Measurements from ENCODE around the gene EID2B. TPM values are rescaled to one million over a fixed set of nuclear protein-coding genes. Genes with fewer than 3 reads are reported as not detected.

Gene EID2B
- 24.1 TPM for total RNA-seq

DNA sequence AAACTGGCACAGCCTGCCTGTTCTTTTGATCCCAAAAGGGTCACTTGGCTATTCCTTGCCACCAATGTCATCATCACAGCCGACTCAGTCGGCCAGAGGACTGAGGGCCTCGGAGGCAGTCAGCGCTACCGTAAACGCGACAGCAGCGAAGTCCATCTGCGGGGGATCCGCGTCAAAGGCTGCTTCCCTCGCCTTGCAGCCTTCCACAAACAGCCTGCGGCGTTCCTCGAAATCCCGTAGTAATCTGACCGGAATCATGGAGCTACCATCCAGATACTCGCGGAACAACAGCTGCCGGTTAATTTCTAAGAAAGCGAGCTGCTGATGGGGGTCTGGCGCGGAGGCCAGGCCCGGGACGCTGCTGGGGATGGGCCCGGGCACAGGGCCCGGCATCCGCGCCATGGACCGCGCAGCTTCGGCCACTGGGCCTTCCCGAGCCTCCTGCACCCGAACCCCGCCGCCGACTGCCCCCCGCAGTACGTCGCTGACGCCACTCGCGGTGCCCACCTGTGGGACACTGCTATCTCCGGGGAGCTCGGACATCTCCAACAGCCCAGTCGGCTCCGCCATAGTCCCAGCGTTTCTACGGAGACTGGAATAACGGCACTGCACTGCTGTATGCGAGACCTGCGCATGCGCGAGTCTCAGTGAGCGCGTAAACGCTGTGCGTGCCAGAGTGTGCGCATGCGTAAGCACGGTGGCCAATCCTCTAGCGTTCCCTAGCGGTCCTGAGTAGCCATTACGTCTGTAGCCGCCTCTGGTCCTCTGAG is at the start of gene EID2B:
Gene EID2B, minus strand, starts transcription at position 620 of the 770 bp plus-strand sequence. Its CDS starts 50 bp downstream, at position 570.
- FAIRE-seq (no peak), DNase-seq (ENCODE audit: low spot score in 2 of 2) (peak; percentile 91 to 92)

DNA sequence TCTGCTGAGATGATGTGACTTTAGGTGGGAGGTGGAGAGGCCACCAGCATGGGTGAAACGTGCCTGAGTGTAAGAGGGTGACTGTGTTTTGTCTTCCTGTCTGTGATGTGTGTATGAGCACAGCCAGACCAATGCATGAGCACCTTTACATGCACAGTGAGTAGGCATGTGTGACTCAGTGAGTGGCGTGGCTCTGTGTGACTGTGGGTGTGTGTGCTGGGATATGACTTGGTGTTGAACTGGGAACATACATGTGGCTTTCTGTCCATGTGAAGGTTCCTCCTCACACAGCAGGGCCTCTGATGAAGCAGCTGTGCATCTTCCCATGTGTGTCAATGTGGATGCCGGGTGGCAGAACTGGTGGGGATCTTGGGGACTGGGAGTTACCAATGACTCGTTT is 49.8 kb upstream of the EID2B start:
- DNase-seq (ENCODE audit: low spot score in 2 of 2) (no peak), FAIRE-seq (no peak)

DNA sequence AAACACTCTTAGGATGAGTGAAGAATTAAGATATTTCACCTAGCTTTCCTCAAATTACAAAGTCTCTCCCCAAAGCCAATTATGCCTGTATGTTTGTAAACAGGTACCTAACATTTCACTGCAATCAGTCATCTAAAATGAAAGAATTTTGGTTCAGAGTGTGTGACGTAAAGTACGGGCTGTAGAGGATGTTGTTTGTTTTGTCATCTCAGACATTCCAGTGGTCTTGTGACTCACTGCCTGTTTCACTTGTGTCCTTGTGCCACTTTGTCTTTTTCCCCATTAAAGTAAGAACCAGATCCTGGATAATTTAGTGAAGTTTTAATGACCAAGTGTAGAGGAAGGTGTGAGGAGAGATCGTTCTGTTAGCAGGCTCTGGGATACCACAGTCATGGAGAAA is 36.0 kb upstream of the EID2B start:
- FAIRE-seq (no peak), DNase-seq (ENCODE audit: low spot score in 2 of 2) (no peak)

- FAIRE-seq (no peak), DNase-seq (ENCODE audit: low spot score in 2 of 2) (no peak)
These were observed 33.4 kb upstream of the EID2B start for GRCh38 chr19:39566064-39566463.

DNA sequence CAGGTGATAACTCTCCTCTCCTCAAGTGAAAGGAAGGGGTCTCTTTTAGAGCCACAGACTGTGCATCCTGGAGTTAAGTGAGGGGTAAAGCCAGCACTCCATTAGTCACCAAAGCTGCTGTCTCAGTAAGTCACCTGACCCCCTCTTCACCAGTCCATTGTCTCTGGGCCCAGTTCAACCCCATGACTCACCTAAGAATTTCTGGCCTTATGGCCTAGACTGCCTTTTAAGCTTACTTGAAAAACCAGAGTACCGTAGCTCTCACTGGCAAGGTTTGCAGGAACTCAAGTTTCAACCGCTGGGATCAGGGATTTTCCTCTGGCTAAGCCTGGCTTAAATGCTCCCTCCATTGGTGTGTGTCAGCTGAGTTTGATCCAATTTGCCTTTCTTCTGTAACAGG is 30.8 kb upstream of the EID2B start:
- FAIRE-seq = no peak
- no peak for DNase-seq (ENCODE audit: low spot score in 2 of 2)

DNA sequence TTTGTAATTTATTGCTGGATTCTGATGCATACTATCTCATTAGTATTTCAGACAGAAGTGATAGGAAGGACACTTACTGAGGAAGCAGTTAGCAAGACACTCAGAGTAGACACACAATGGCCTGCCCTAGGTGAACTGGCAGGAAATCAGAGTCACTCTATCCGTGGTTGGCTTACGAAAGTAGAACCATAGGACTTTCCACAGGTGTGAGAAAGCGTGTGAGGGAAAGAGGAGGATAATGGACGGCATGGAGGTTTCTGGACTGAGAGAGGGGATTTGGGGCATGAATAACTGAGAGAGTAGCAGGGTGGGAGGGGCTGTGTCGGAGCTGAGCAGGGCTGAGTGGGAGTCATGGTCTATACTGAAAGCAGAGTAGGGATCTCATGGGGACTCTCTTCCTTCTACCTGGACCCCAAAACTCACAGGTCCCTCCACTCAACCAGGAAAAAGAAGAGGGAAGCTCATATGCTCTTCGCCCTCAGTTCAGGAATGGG is 26.0 kb upstream of the EID2B start:
- DNase-seq (ENCODE audit: low spot score in 2 of 2) (no peak), FAIRE-seq (no peak)

DNA sequence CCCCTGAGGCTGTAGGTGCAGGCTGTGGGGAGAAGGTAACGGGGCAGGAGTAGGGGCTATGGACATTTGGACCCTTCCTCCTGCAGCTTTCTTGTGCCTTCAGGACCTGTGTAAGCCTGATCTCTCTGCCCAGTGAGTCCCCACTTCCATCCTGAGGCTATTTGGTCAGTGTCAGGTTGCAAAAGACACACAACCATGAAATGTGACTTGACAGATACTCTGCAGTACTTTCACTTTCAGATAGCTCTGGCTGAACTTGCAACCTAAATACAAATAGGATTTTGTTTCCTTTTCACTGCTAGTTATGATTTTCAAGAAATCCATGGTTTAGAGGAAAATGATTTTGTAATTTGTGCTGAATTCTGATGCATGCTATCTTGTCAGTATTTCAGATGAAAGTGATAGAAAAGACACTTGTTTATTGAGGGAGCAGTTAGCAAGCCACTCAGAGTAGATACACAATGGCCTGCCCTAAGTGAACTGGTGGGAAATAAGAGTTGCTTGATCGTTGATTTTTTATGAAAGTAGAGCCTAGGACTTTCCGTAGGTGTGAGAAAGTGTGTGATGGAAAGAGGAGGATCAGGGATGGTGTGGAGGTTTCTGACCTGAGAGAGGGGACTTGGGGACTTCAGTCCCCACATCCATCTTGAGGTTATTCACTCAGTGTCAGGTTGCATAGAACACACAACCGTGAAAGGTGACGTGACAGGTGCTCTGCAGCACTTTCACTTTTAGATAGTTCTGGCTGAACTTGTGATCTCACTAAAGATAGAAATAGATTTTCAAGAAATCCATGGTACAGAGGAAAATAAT is 25.4 kb upstream of the EID2B start:
- DNase-seq (ENCODE audit: low spot score in 2 of 2) (no peak), FAIRE-seq (no peak)

DNA sequence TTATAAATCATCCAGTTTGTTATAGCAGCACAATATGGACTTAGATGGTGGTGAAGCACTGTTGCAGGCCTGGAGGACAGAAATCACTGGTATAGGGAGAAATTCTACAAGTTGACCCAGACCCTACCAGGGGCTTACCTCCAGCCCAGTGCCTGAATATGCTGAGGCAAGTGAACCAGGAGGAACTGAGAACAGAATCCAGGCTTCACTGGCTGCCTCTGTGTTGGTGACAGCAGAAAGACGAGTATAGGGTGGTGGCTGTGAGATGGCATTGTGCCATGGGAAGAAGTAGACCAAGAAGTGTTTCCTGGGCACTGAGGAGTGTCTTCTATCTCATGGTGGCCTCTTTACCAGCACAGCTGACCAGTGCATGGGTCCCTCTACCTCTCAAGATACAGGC is 23.2 kb upstream of the EID2B start:
- no peak for DNase-seq (ENCODE audit: low spot score in 2 of 2)
- no peak for FAIRE-seq

DNA sequence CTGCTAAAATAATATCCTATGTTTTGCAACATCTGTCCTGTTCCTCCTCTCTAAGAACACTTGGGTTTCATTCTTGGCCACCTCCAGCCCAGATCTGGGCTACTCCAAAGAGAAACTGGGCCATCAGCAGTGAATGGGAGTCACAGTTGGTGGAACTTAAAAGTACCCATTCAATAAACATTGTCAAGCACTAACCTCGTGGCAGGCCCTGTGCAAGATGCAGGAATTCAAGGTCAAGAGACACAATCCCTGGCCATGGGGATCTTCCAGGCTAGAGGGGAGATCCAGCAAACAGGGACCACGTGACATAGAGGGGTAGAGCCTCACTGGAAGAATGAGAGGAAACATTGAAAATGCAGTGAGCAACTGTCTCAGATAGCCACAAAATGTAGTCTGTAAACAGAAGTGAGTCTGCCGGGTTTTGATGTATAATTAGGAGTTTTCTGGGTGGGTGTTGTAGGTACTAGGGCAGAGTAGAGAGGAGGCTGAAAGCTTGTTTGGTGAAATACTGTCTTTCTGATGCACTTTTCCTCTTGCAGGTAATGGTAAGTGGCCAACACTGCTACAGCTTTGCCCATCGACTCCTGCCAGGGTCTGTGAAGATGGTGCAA is 22.2 kb upstream of the EID2B start:
- no peak for FAIRE-seq
- no peak for DNase-seq (ENCODE audit: low spot score in 2 of 2)

- DNase-seq (ENCODE audit: low spot score in 2 of 2) = no peak
- FAIRE-seq = no peak
These were observed 20.5 kb upstream of the EID2B start for GRCh38 chr19:39553082-39553652.

GRCh38 chr19:39550197-39550596 is 17.5 kb upstream of the EID2B start:
- no peak for FAIRE-seq

DNA sequence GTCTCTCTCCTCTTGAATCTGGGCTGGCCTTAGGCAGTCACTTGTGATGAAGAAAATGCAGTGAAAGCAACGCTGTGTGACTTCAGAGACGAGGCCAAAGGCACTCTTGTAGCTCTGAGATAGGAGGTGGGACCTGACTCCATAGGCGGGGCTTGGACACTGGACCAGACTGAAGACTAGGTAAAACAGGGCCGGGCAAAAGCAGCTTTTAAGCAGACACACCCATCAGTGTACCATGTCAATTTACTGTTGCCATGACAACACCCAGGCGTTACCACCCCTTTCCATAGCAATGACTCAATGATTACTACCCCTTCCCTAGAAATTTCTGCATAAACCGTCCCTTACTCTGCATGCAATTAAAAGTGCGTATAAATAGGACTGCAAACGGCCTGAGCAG is 13.9 kb upstream of the EID2B start:
- DNase-seq (ENCODE audit: low spot score in 2 of 2) = no peak
- FAIRE-seq = no peak

More at GRCh38 chr19:39550197-39550596, 17.5 kb upstream of the EID2B start:
- no peak for DNase-seq (ENCODE audit: low spot score in 2 of 2)

DNA sequence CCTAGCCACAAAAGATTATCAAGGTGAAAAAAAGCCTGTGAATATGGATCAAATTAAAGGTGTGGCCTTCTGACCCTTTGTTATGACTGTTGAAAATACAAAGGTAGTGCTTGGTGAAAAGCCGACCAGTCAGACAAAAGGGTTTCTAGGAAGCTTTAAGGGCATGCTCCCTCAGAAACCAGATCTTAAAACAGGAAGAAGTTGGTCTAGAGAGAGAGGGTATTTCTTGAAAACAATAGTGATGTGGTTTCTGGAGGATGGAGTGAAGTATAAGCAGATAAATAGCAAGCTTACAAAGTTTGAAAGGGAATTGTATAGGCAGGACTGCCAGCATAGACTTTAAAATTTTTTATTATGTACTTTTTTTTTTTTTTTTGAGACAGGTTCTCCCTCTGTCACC is 12.3 kb upstream of the EID2B start:
- FAIRE-seq (no peak), DNase-seq (ENCODE audit: low spot score in 2 of 2) (no peak)

DNA sequence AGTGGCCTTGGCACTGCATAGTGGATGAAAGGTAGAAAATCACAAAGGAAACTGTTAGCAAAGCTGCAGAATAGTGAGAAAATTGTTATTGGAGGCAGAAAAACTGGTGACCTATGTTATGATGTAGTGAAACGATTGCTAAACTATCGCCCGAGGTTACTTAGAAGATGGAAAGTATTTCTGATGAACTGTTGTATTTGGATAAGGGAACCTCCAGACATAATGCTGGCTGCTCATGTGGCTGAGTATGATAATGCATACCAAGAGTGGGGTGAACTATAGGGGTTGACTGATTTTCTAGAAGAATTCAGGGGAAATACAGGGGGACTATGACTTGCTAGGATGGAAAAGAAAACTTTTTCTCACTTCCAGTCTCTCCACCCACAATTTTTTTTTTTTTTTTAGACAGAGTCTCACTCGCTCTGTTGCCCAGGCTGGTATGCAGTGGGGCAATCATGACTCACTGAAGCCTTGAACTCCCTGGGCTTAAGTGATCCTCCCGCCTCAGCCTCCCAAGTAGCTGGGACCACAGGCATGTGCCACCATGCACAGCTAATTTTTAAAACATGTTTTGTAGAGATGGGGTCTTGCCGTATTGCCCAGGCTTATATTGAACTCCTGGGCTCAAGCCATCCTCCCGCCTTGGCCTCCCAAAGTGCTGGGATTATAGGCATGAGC is 11.7 kb upstream of the EID2B start:
- FAIRE-seq = no peak
- DNase-seq (ENCODE audit: low spot score in 2 of 2) = no peak

DNA sequence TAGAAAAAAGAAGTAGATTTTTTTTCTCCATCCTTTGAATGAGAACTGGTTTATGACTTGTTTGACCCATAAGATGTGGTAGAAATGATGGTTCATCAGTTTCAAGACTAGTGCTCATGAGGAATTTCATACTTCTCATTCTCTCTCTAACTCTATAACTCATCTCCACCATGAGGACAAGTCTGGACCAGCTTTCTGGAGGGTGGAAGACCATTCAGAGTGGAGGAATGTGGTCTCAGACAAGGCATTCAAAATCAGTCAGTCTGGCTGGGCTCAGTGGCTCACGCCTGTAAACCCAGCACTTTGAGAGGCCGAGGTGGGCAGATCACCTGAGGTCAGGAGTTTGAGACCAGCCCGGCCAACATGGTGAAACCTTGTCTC is 10.8 kb upstream of the EID2B start:
- DNase-seq (ENCODE audit: low spot score in 2 of 2) (no peak), FAIRE-seq (no peak)

DNA sequence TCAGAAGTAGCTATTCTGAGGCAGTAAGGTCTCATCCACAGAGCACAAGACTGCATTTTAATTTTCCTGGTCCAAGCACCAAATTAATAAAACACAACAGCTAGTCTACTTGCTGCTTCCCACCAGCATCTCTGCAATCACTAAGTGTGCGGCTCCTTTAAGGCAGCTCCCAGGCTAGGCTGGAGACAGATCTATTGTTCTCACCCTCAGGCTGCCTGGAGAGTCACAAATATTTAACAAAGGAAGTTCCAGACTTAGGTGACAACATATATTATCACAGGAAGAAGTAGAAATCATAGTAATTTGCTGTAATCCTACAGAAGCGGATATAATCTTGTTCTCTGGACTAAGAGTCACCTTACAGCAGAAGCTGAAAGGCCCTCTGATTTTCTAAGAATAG is 9.6 kb upstream of the EID2B start:
- DNase-seq (ENCODE audit: low spot score in 2 of 2) = no peak
- FAIRE-seq = no peak

- FAIRE-seq (no peak), DNase-seq (ENCODE audit: low spot score in 2 of 2) (no peak)
These were observed 7.7 kb upstream of the EID2B start for GRCh38 chr19:39540333-39540673.

DNA sequence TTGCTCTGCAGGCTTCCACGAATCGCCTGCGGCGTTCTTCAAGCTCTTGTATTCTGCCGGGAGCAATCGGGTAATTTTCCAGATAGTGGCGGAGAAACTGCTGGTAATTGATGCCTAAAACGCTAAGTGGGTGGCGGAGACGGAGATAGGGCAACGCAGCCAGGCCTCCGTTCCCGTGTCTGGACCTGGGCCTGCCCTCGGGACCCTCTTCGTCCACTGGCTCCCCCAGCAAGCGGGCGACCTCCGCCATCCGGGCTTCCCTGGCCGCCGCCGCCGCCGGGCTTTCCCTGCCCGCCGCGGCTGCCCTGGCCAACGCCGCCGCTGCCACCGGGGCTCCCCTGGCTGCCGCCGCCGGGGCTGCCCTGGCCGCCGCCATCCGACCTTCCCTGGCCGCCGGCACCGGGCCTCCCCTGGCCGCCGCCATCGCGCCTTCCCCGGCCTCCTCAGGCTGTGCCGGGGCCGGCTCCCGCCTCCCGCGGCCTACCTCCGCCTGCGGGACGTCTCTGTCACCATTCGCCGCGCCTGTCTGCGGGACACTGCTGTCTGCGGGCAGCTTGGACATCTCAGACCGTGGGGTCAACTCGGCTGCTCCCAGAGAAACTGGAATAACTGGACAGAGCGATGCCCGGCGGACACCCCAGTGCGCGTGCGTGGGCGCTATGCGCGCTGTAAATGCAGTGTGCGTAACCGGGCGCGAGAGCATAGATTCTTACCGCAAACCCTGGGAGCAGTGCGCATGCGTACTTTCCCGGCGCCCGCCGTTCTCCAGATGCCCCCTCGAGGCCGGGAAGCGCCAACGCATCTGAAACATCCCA is 7.1 kb upstream of the EID2B start, which contains the start of gene EID2:
Gene EID2, minus strand, starts transcription at position 644 of the 815 bp plus-strand sequence. Its CDS starts 82 bp downstream, at position 562.
- DNase-seq (ENCODE audit: low spot score in 2 of 2) (peak; percentile 92 to 95), FAIRE-seq (no peak)

DNA sequence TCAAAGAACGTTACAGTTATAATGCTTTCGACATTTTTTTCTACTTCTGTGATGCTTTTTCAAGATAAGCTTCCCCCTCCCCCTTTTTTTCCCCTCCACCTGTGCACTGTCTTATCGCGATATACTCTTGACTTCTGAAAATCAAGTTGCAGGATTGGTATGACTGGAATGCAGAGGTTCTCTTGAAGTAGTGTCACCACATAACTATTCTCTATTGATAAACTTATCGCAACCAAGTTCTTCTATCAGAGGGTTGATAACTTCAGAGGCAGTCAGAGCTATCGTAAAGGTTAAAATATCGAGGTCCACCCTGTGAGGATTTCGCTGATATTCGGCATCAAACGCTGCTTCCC is 6.5 kb upstream of the EID2B start:
- DNase-seq (ENCODE audit: low spot score in 2 of 2) (no peak), FAIRE-seq (no peak)

- DNase-seq (ENCODE audit: low spot score in 2 of 2) = no peak
These were observed 1.1 kb upstream of the EID2B start for GRCh38 chr19:39533791-39534190.

More at GRCh38 chr19:39533791-39534190, 1.1 kb upstream of the EID2B start:
- FAIRE-seq = no peak

Data from frontal cortex (tissue), 4 donors.